OCI-LY1 (cell line): ENCODE results near the gene SMDT1.

Experiments
- H2AFZ ChIP-seq: fragments of 200-600 bp; sonication (generic), shearing (Covaris generic); 2 replicates; pipeline ENCODE4 v1.6.0; 2014; ENCODE audit warnings: antibody characterized with exemption, mild to moderate bottlenecking, low read length
- H3F3A ChIP-seq: fragments of 200-600 bp; sonication (generic), shearing (Covaris generic); 2 replicates; pipeline ENCODE4 v1.6.0; 2014; ENCODE audit warnings: mild to moderate bottlenecking, antibody characterized with exemption, low read length, moderate library complexity; ENCODE audit not compliant: insufficient read depth
- H3K27ac ChIP-seq: fragments of 200-600 bp; sonication (generic); 2 replicates; pipeline ENCODE4 v1.5.1; 2014; ENCODE audit warnings: low read length, mixed run types, mild to moderate bottlenecking, low read depth; ENCODE audit not compliant: poor library complexity, severe bottlenecking
- H3K27me3 ChIP-seq: fragments of 200-600 bp; sonication (generic); 2 replicates; pipeline ENCODE4 v1.6.0; 2014; ENCODE audit warnings: antibody characterized with exemption, mild to moderate bottlenecking, low read length, moderate library complexity; ENCODE audit not compliant: insufficient read depth
- H3K36me3 ChIP-seq: fragments of 200-600 bp; sonication (generic); 2 replicates; pipeline ENCODE4 v1.6.1; 2014; ENCODE audit warnings: mild to moderate bottlenecking, antibody characterized with exemption, low read length, moderate library complexity, mixed read lengths; ENCODE audit not compliant: insufficient read depth
- H3K4me1 ChIP-seq: fragments of 200-600 bp; sonication (generic); 2 replicates; pipeline ENCODE4 v1.5.1; 2014; ENCODE audit warnings: mild to moderate bottlenecking, low read length, moderate library complexity; ENCODE audit not compliant: insufficient read depth, severe bottlenecking
- H3K4me2 ChIP-seq: fragments of 200-600 bp; sonication (generic), shearing (Covaris generic); 2 replicates; pipeline ENCODE4 v1.6.1; 2014; ENCODE audit warnings: low read length
- H3K4me3 ChIP-seq: fragments of 200-600 bp; sonication (generic); 2 replicates; pipeline ENCODE4 v1.5.1; 2014; ENCODE audit warnings: low read length, low read depth, mild to moderate bottlenecking, mixed read lengths; ENCODE audit not compliant: poor library complexity, severe bottlenecking
- H3K79me2 ChIP-seq: fragments of 200-600 bp; shearing (Covaris generic); 2 replicates; pipeline ENCODE4 v1.6.1; 2016; ENCODE audit warnings: mixed run types, low read length, mixed read lengths; ENCODE audit not compliant: insufficient read depth
- H3K9ac ChIP-seq: fragments of 200-600 bp; sonication (generic), shearing (Covaris generic); 2 replicates; pipeline ENCODE4 v1.6.1; 2014; ENCODE audit warnings: mild to moderate bottlenecking, low read length, mixed read lengths
- H3K9me2 ChIP-seq: fragments of 200-600 bp; sonication (generic), shearing (Covaris generic); 2 replicates; pipeline ENCODE4 v1.6.1; 2014; ENCODE audit warnings: low read depth, mild to moderate bottlenecking, low read length, mixed read lengths
- H3K9me3 ChIP-seq: fragments of 200-600 bp; shearing (Covaris generic); 2 replicates; pipeline ENCODE4 v1.6.1; 2014; ENCODE audit warnings: low read length, mixed read lengths
- H4K20me1 ChIP-seq: fragments of 200-600 bp; sonication (generic), shearing (Covaris generic); 2 replicates; pipeline ENCODE4 v1.6.0; 2016; ENCODE audit warnings: mild to moderate bottlenecking, low read length; ENCODE audit not compliant: insufficient read depth
- EZH2 ChIP-seq: fragments of 200-600 bp; sonication (generic), shearing (Covaris generic); IDR thresholded peaks from 2 replicates; pipeline ENCODE4 v1.8.0; 2017; ENCODE audit warnings: borderline replicate concordance, mixed run types, mild to moderate bottlenecking, antibody characterized with exemption, low read length, moderate library complexity, mixed read lengths
- TF ChIP-seq, protein P1 (sequence below): fragments of 200-600 bp; sonication (generic), shearing (Covaris generic); IDR thresholded peaks from 2 replicates; pipeline ENCODE4 v1.5.1; 2017; ENCODE audit warnings: mild to moderate bottlenecking, antibody characterized with exemption, low read length, moderate library complexity, mixed read lengths

The SMDT1 gene

DNA sequence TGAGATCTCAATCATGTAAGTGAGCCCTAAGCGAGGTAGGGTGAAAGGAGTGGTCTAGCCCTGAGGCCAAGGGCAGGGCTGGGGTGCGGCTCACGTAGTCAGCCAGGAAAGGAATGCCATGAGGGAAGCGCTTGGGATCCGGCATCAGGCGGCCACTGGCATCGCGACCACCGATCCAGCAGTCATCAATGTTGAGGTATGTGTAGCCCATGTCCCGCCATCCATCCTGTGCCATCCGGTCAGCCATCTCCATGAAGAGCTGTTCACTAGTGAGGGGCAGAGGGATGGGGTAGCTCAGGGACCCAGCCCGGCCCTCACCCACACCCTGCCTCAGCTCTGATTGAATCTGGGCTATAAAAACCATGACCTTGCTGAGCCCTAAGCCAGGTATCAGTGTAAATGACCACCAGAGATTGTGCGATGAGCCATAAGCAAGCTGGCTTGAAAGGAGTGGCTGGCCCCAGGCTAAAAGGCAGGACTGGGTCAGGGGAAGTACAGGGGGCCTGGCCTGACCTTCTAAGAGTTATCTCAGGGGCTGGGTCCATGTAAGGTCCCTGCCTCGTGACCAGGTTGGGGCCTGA, 11.7 kb upstream of the SMDT1 start:
- H3K9me2 ChIP-seq: no peaks in the 10 kb centered on the region
- H2AFZ ChIP-seq: no peak overlapping the region
- H3K4me3 ChIP-seq: no peak overlapping the region
- no peaks in the 10 kb centered on the region for H3K9me3 ChIP-seq
- H3K9ac ChIP-seq: no peak overlapping the region
- H3K4me2 ChIP-seq: no peak overlapping the region
- H3K27ac ChIP-seq: no peak overlapping the region
- no peak for TF ChIP-seq EZH2
- TF ChIP-seq, protein P1, sequence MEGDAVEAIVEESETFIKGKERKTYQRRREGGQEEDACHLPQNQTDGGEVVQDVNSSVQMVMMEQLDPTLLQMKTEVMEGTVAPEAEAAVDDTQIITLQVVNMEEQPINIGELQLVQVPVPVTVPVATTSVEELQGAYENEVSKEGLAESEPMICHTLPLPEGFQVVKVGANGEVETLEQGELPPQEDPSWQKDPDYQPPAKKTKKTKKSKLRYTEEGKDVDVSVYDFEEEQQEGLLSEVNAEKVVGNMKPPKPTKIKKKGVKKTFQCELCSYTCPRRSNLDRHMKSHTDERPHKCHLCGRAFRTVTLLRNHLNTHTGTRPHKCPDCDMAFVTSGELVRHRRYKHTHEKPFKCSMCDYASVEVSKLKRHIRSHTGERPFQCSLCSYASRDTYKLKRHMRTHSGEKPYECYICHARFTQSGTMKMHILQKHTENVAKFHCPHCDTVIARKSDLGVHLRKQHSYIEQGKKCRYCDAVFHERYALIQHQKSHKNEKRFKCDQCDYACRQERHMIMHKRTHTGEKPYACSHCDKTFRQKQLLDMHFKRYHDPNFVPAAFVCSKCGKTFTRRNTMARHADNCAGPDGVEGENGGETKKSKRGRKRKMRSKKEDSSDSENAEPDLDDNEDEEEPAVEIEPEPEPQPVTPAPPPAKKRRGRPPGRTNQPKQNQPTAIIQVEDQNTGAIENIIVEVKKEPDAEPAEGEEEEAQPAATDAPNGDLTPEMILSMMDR: no peak
- H3K36me3 ChIP-seq: peaks cover 21% of the 10 kb centered on the region
- no peaks in the 10 kb centered on the region for H3K79me2 ChIP-seq
- peaks cover 18% of the 10 kb centered on the region for H3K4me1 ChIP-seq
- H4K20me1 ChIP-seq: no peaks in the 10 kb centered on the region
- H3F3A ChIP-seq: no peaks in the 10 kb centered on the region
- H3K27me3 ChIP-seq: no peaks in the 10 kb centered on the region

DNA sequence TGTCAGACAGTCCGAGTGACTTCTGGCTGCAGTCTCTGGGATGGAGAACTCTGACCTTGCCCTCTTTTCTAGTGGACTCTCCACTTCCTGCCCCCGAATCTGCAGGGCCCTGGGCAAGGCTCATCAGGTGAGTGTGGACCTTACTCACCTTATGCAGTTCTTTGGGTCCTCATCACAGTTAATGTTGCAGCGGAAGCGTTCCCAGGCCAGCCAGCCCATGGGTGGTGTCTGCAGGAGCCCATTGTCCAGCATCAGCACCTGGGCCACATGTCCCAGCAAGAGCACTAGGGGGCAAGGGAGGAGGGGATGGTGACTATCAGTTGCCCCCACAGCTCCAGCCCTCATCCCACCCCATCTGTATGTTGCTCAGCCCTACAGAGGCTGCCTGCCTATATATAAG, 11.2 kb upstream of the SMDT1 start:
- no peaks in the 10 kb centered on the region for H3K79me2 ChIP-seq
- no peaks in the 10 kb centered on the region for H3F3A ChIP-seq
- no peak overlapping the region for H3K9ac ChIP-seq
- H3K9me2 ChIP-seq: no peaks in the 10 kb centered on the region
- peaks cover 19% of the 10 kb centered on the region for H3K36me3 ChIP-seq
- H3K4me2 ChIP-seq: no peak overlapping the region
- H3K27ac ChIP-seq: no peak overlapping the region
- H3K4me3 ChIP-seq: no peak overlapping the region
- no peak for TF ChIP-seq EZH2
- TF ChIP-seq, protein P1: no peak
- H2AFZ ChIP-seq: no peak overlapping the region
- H3K27me3 ChIP-seq: no peaks in the 10 kb centered on the region
- H4K20me1 ChIP-seq: no peaks in the 10 kb centered on the region
- H3K4me1 ChIP-seq: peaks cover 18% of the 10 kb centered on the region
- H3K9me3 ChIP-seq: no peaks in the 10 kb centered on the region

DNA sequence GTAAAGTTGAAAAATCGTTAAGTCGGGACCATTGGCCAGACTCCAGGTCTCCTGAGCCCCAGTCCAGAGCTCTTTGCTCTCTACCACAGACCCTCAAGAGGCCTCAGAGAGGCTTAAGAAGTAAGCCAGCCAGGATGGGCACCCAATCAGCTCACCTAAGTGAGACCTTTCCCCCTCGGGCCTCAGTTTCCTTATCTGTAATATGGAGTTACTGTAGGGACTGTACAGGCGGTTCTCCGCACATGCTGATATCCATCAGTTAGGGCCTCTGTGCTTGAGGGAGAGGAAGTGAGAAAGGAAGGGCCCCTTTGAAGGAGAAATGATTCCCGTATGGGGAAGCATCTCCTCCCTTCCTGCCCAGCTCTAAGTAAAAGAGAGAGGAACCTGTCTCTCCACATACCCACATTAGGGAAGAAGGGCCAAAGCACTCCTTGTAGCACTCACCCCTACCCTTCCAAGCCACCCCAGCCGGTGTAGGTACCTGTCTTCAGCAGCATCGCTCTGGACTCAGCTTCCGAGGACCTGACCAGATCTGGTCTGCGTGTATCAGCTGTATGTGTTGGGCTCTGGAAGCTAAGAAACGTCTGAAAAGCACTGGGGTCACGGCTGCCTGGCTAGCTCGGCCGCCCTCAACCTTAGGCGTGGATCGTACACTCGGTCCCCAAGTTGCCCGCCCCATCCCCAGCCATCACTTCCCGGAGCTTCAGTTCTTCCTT, 9.5 kb upstream of the SMDT1 start:
- Histone ChIP-seq H3K9ac (peak overlapping the region; percentile 70), H3K9me2 (no peaks in the 10 kb centered on the region), H3K27ac (peak overlapping the region; percentile 1), H4K20me1 (no peaks in the 10 kb centered on the region), H2AFZ (no peak overlapping the region), H3K36me3 (peaks cover 14% of the 10 kb centered on the region), H3K9me3 (no peaks in the 10 kb centered on the region), H3K27me3 (no peaks in the 10 kb centered on the region), H3K4me1 (peaks cover 18% of the 10 kb centered on the region), H3K79me2 (no peaks in the 10 kb centered on the region), H3F3A (no peaks in the 10 kb centered on the region), H3K4me2 (peak overlapping the region; percentile 87), H3K4me3 (peak overlapping the region; percentile 67)
- no peak for TF ChIP-seq EZH2
- TF ChIP-seq, protein P1: no peak
